ENCODE results near the gene FGF22. TPM values are rescaled to one million over a fixed set of nuclear protein-coding genes. Genes with fewer than 3 reads are reported as not detected.
"Not testable (repeated sequence)": the region's sequence is repeated elsewhere in the genome, so short reads cannot be mapped to it uniquely, and the experiment has no call there.

FGF22 gene
- total RNA-seq, 6 donors from 2014 or later, result 0.40 to 6.3 (median 1.2) TPM; not detected in 1

GRCh38 chr19:623974-624373, 15.7 kb upstream of the FGF22 start:
- H3K9me3 ChIP-seq, result no peaks in the 10 kb centered on the region
- H3K4me3 ChIP-seq, result no peak overlapping the region
- 90 to 91% methylated on average over 24 of the region's 24 CpGs for WGBS, 2 donors
- DNase-seq, result peak in 1 of 2 donors; percentile 64
- ATAC-seq (ENCODE audit: low FRiP score in 2 of 2), result no peak
- no peak overlapping the region for H3K27ac ChIP-seq
- TF ChIP-seq CTCF (IDR thresholded peaks at IDR 0.05) (no peak), POLR2AphosphoS5 (IDR thresholded peaks at IDR 0.05) (no peak), EP300 (IDR thresholded peaks at IDR 0.05) (no peak), POLR2A (IDR thresholded peaks at IDR 0.05) (no peak)
- no peaks in the 10 kb centered on the region for H3K4me1 ChIP-seq
- peaks cover 6 to 82% (median 68%) of the 10 kb centered on the region in 4 donors for H3K36me3 ChIP-seq
- H3K27me3 ChIP-seq, result no peaks in the 10 kb centered on the region

GRCh38 chr19:624433-625109, 15.1 kb upstream of the FGF22 start:
- no peak for ATAC-seq (ENCODE audit: low FRiP score in 2 of 2)
- no peak overlapping the region for H3K4me3 ChIP-seq
- peaks cover under 1 to 82% (median 68%) of the 10 kb centered on the region in 4 donors for H3K36me3 ChIP-seq
- H3K27ac ChIP-seq, result no peak overlapping the region
- DNase-seq, result peak in 1 of 2 donors; percentile 66
- H3K4me1 ChIP-seq, result peaks cover 0 to 3% (median 0%) of the 10 kb centered on the region in 4 donors
- no peaks in the 10 kb centered on the region for H3K27me3 ChIP-seq
- WGBS, 2 donors, result 91 to 93% methylated on average over 9 to 10 of the region's 24 CpGs
- TF ChIP-seq POLR2AphosphoS5 (IDR thresholded peaks at IDR 0.05) (no peak), EP300 (IDR thresholded peaks at IDR 0.05) (no peak), POLR2A (IDR thresholded peaks at IDR 0.05) (no peak), CTCF (IDR thresholded peaks at IDR 0.05) (no peak)
- H3K9me3 ChIP-seq, result no peaks in the 10 kb centered on the region

GRCh38 chr19:625257-625656, 14.4 kb upstream of the FGF22 start:
- 92 to 94% methylated on average over 5 of the region's 5 CpGs for WGBS, 2 donors

GRCh38 chr19:626566-626965, 13.1 kb upstream of the FGF22 start:
- WGBS, 2 donors, result 94 to 96% methylated on average over 7 of the region's 7 CpGs
- not testable (repeated sequence) for H3K27me3 ChIP-seq; DNase-seq; H3K4me1 ChIP-seq; H3K9me3 ChIP-seq; H3K4me3 ChIP-seq; H3K27ac ChIP-seq; ATAC-seq (ENCODE audit: low FRiP score in 2 of 2)
- peaks cover 0 to 71% (median 59%) of the 10 kb centered on the region in 4 donors for H3K36me3 ChIP-seq

More at GRCh38 chr19:625257-625656, 14.4 kb upstream of the FGF22 start:
- Histone ChIP-seq H3K27ac (no peak overlapping the region), H3K4me1 (peaks cover 0 to 4% (median 0%) of the 10 kb centered on the region in 4 donors), H3K9me3 (no peaks in the 10 kb centered on the region), H3K36me3 (peaks cover 0 to 82% (median 63%) of the 10 kb centered on the region in 4 donors), H3K4me3 (no peak overlapping the region), H3K27me3 (no peaks in the 10 kb centered on the region)
- ATAC-seq (ENCODE audit: low FRiP score in 2 of 2), result no peak
- DNase-seq, result peak in 1 of 2 donors; percentile 42
- TF ChIP-seq POLR2AphosphoS5 (IDR thresholded peaks at IDR 0.05) (no peak), EP300 (IDR thresholded peaks at IDR 0.05) (no peak), POLR2A (IDR thresholded peaks at IDR 0.05) (no peak), CTCF (IDR thresholded peaks at IDR 0.05) (no peak)

- H3K27me3 ChIP-seq, result no peaks in the 10 kb centered on the region
- ATAC-seq (ENCODE audit: low FRiP score in 2 of 2), result no peak
- WGBS, 2 donors, result 90% methylated on average over 18 to 19 of the region's 19 CpGs
Measured at GRCh38 chr19:628168-628567, 11.5 kb upstream of the FGF22 start.

GRCh38 chr19:629515-629914, 10.2 kb upstream of the FGF22 start:
- ATAC-seq (ENCODE audit: low FRiP score in 2 of 2); H3K27ac ChIP-seq; H3K9me3 ChIP-seq; H3K4me3 ChIP-seq; H3K27me3 ChIP-seq: not testable (repeated sequence)
- peaks cover 19 to 29% (median 20%) of the 10 kb centered on the region in 4 donors for H3K4me1 ChIP-seq
- peak in 1 of 2 donors; percentile 79 for DNase-seq
- H3K36me3 ChIP-seq, result peaks cover 0 to 42% (median 32%) of the 10 kb centered on the region in 4 donors
- WGBS, 2 donors, result 84 to 94% methylated on average over 12 to 25 of the region's 25 CpGs

More at GRCh38 chr19:628168-628567, 11.5 kb upstream of the FGF22 start:
- TF ChIP-seq EP300 (IDR thresholded peaks at IDR 0.05), result no peak
- TF ChIP-seq CTCF (IDR thresholded peaks at IDR 0.05), result peak in 1 of 6 experiments; percentile 18
- H3K4me1 ChIP-seq, result peaks cover 11 to 19% (median 12%) of the 10 kb centered on the region in 4 donors
- H3K9me3 ChIP-seq, result no peaks in the 10 kb centered on the region
- H3K27ac ChIP-seq, result no peak overlapping the region
- no peak for DNase-seq
- H3K4me3 ChIP-seq, result no peak overlapping the region
- H3K36me3 ChIP-seq, result peaks cover 0 to 55% (median 44%) of the 10 kb centered on the region in 4 donors

All from upper lobe of left lung (tissue), 6 donors.